Measurements from ENCODE around the gene LRRC8B.

LRRC8B gene

DNA sequence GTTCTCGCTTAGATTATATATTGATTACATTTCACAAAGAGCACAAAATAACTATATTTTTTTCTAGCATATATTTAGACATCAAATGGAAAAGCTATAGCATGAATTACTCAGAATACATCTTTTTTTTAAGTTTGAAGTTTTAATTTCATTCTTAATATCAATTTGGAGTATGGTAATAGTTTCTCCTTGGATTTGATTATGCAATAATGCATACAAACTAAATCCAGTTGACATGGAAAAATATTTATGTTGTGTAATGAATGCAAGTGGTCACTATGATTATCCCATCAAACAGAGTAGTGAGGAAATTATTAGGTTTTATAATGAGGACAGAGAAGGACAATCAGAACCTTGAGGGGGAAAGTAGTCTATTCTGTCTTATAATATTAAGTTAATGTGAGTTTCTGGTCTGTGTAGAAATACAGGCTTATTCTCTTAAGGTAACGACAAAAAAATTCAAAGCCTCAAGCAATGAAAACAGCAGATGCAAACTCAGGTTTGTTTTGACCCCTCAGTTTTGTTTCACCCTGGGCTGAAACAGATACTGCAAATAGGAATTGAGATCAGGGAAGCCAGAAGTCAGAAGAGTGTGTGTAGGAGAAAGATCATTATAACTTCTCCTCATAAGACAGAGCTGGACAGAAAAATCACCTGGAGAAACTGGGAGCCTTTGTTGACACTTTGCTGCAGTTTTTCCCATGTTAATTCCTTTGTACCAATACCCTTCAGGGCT, 23.7 kb downstream of the LRRC8B start:
- DNase-seq: no peak

DNA sequence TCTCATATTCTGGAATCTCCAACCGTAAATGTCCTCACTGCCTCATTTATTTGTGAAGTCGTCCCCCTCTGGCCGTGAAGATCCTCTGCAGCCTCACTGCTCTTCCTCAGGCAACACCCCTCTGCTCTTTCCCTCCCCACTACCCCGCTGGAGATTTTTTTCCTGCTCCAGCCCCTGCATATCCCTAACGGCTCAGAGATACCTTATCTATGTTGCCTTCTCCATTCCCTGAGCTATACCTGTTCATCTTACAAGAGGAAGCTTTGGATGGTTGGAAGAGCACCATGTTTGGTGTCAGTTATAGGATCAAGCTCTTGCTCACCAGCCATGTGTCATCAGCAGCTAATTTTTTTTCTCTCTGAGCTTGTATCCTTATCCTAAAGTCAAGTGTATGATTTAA, 26.4 kb downstream of the LRRC8B start:
- no peak for DNase-seq

DNA sequence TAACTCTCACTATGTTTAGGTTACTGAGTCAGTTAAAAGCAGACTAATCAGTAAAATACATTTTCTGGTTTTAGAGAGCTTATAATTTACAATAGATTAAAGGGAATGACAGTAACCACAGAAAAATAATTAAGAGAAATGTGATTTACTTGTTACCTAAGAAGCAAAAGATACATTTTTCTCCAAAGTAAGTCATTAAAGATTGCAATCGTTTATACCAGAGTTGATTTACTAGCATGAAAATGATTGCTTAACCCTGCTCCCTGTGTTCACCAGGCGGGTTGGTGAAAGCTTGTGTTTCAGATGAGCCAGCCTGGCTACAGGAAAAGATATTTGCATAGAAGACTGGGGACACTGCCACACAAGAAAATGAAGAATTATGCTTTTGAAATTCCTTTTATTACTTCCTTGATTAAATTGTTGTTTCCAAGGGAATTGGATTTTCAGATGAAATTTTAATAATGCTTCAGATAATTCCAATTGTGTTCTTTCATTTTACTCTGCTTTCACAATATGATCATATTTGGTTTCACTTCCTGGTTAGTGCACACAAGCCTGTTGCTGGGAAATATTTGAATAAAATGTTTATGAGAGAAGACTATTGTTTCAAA, 27.9 kb downstream of the LRRC8B start:
- no peak for DNase-seq

DNA sequence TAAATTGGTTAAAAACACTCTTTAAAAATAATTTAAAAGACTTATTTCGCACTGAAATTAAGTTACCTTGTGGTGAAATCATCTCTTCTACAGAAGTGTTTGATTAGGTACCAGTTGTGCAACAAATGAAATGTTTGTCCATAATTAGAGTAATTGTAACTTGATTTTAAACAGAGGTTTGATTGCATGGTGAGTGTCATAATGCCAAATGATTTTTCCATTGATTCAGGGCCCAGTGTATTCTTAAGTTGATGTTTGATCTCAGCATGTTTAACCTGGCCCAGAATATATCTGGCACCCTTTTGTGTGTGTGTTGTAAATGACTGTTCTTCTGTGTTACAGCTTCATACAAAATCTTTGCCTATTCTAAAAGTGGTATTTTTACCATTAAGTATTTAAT, 28.5 kb downstream of the LRRC8B start:
- DNase-seq: no peak

DNA sequence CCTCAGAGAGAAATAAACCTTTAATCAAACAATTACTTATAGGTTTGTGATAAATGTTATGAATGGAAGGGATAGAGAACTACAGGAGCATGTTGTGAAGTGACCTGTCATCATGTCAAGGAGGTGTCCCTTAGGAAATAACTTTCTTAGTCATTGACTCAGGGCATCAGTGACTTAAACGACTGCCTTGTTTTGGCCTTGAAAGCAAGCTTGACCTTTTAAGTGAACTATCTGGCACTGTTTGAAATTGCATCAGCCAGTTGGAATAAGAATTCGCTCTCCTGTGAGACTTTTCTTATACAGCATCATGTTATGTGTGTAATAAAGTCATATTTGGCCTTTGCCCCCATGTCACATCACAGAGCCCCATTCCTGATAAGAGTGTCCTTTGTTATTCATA, 30.9 kb downstream of the LRRC8B start:
- no peak for DNase-seq

DNA sequence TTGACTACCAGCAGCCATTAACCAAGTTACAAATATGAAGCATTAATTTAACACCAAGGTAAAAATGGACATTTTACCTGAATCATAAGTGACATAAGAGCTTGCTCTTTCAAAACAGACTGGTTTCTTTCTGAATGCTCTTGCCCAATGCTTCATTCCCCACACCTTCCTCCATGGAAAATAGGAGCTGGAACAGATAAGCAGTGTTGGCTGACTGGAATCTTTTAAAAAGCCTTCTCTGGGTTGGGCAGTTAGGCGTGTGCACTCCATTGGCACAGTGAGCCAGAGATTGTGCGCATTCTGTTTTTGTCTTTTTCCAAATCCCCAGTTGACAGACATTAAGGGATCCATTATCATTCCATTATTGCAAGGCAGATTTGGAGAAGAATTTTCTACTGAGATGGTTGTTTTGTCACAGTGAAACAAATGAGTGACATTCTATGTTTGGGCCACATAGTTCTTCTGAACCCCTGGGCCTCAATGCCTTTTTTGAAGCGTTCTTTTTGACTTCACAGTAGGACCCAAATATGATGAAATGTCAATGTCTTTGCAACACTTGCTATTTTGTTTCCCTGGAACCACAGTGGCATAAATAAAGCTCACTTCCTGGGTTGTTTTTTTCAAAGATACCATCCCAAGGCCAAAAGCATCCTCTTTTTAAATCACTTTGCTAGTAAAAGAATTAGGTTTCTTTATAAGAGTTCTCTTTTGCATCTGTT, 32.3 kb downstream of the LRRC8B start:
- DNase-seq: no peak

DNA sequence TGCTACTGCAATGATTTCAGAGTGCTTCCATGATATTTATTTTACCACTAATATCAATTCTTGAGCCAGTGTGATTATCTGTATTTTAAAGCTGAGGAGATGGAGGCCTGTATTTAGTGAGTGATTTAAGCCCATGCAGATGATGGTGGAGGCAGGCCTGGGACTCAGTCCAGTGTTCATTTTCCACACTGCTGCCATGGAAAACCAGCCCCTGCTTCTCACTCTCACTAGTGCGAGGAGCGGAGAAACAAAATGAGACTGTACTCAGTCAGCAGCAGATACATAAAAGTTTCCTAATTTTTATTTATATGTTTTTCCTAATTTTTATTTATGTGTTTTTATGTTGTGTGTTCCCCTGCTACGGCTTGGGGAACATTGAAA, 32.8 kb downstream of the LRRC8B start:
- DNase-seq: no peak

DNA sequence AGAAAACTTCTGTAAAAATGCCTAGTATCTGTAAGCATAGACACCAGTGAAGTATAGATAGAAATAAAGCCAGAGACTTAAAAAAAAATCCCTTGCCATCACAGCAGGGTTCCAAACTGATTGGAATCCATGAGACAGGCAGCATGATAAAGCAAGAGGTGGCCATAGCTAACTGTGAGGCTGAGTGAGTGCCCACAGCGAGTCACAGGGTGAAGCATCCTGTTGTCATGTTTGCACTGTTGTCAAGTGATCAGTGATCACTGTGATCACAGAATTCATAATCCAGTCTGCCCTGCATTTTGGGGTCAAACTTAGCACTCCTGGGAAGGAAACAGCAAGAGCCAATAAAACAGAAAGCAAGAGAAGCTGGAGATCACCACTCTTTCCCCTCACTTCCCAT, 33.3 kb downstream of the LRRC8B start:
- no peak for DNase-seq

DNA sequence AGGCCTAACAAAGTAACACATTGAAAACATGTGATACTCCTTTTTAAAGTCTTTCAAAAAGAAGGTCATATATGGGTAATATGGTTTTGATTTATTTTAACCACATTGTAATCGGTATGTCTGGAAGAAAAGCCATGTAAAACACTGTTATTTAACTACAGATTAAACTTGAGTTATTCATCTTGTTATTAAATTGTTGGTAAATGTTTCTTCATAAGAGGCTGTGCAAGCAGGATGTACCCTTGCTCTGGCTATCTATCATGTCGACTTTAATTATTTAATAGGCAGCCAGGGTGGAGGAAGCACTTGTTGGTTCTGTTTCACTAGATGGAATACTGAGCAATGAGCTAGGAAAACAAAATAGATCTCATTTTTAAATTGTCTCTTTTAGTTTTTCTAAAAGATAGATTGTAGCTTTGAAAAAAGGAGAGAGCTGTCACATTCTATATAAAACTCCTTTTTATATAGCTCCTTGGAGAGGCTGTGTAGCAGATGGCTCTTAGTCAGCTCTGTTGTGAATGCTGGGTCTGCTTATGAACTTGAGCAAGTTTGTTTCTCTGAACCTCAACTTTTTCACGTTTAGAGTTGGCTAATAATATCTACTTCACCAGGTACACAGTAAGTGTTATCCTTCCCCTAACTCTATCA, 39.5 kb downstream of the LRRC8B start:
- no peak for DNase-seq

DNA sequence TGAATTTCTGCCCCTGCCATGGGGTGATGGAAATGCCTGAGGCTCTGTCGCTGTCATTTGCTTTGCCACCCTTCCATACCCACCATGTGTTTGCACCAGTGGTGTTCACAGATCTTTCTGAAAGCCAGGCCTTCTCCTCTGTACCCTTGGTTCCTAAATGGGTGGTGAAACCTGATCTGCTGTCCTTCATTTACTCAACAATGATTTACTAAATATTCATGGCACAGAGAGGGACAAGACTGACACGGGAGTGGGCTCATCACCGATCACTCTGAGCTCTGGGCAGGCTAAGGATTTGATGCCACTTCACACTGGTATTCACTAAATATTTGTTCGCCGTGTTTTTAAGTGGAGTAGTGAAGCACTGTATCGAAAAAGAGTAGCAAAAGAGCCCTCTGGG, 40.9 kb downstream of the LRRC8B start:
- DNase-seq: no peak

DNA sequence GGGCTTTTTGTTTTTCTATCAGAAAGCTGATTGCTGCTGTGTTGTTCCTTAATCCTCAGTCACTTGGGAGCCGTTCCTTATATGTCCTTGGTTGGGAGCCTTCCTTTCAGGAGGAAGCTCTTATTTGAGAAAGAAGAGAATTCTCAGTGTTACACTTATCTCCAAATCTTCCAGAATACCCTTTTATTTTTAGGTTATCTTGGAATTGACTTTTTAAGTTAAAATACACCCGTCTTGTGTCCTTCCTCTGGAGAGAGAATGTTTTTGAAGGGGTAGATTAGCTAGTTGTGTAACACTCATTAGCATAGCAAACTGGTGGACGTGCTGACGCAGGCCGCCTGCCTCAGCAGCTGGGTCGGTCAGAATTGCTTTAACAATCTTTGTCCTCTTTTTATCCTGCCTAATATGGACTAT, 42.1 kb downstream of the LRRC8B start:
- DNase-seq: no peak

DNA sequence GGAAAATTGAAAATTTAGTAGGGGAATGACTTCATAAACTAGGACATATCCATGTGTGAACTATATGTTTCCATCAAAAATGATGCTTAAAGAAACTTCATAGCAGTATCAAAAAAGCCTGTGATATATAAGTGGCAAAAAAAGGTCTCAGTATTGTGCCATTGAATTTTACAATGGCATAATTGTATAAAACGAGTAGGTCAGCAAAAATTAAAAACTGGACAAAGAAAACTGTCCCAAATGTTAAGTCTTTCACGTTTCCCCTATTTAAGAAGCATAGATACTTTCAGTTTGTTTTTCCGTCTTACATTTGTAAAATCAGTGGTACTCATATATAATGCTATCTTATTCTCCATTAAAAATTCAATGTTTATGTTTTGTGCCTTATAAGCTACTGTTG, 43.2 kb downstream of the LRRC8B start:
- no peak for DNase-seq

DNA sequence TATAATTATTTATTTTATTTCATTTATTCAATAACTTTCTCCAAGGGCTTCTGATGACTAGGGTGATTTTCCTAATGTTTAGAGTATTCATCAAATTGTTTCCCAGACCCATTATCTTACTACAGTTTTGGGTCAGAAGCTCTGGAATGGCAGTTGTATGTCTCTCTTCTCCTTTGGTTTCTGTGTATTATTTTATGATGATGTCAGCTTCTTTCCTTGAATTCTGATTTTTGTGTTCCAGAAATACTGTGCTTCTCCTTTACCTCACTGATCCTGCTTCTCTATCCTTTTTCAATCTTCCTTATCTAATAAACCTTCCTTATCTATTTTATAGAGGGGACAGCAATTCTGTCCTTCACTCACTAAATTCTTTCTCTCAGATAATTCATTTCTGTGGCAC, 48.8 kb downstream of the LRRC8B start:
- DNase-seq: no peak

DNA sequence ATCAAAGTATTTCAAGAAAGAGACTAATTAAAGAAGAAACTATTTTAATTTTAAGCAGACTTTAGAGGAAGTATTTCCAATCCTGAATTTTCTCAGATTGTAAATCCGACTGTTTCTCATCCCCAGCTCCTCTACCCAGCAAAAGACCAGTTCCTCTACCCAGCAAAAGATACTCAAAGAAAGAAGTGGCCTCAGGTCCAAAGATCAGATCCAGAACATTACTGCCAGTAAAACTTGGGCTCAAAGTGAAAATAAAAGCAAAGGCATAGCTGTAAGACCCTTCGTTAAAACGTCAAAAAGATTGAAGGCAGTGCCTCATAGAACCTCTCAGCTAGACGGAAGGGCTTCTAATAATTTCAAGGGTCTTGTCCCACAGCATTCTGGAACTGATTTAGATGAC, 50.0 kb downstream of the LRRC8B start:
- DNase-seq: no peak

DNA sequence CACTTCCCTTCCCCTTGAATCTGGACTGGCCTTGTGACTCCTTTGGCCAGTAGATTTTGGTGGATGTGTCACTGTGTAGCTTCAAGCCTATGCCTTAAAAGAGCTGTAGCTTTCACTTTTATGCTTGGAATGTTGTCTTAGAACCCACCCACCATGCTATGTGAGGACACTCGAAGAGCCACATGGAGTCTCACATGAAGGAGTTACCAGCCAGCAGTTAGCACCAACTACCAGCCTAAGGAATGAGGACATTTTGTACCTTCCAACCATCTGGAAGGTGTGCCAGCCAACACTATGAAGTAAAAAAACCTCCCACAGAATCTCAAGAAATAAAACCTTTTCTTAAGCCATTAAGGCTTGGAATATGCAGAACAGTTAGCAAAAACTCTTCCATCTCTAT, 50.6 kb downstream of the LRRC8B start:
- no peak for DNase-seq

DNA sequence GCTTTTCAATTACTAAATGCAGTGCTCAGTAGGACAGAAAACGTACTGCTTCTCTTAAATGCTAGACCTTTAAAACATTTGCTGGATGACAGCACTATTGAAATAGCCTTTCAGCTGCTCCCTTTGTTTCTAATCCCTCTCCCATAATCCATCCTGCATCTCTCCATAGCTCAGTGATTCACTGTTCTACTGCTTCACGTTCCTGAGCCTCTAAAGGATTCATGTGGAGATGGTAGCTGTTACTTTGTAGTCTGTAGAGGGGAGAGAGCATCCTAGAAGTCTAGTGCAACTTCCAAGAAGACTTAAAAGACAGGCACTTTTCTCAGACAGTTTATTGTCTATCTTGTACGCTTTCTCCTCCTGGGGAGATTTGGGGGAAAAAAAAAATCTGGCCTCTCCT, 51.4 kb downstream of the LRRC8B start:
- DNase-seq: no peak

DNA sequence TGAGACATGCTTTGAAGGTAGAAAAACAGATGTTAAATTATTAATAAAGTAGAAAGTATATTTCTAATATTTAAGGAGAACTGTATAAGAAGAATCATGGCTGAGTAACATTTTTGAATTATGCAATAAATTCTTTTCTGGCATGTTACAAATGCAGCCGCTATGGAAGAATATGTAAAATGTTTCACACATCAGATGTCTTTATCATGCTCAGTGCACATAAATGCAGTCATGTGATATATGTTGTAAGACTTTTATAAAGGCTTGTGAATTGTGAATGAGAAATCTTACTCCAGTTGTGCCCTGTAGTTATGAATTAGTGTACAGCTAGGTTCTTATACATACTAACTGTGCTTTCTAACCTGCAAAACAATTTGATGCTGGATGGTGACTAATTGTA, 53.5 kb downstream of the LRRC8B start:
- no peak for DNase-seq

DNA sequence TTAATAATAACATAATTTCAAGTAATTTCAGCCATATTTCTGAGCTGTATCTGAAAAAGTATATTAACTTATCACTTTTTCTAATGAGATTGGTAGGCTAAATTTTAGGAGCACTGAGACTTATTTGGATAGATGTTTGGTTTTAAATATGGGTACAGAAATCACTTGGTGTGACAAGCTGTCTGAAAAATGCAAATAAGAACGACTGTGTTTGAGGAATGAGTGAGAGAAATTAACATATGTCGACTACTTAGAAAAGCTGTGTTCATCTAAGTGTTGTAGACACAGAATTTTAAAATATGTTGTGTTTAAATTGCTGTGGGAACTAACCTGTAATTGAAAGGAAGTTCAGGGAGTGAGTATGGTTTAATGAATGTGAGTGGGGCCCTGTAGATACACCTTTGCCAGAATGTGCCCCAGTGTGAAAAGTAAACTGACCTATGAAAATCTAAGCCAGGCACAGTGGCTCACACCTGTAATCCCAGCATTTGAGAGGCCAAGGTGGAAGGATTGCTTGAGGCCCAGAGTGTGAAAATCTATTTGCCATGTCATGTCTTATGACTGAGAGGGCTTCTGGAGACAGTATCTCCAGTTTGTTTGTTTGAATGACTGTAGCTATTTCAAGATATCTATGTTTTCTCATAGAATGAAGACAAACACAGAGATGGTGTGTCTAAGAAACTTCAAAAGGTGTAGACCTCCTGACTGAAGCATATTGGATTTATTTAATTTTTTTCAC, 54.5 kb downstream of the LRRC8B start:
- no peak for DNase-seq

DNA sequence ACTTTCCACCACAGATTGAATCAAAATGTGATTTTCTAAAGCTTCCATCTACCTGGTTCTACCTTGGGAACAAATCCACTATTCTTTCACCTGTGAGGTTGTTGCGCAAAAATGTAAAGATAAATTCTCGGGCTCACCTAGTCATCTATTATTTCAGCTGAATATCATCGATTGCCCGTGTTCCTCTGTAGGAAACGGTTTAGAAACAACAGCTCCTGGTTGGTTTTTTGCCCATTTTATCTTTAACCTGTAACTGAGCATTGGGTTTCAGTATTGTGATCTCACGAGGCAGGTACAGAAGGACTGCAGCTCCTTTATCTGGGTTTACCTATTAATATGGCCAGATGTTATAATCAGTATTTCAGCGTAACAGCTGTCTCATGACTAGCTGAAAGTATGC, 55.4 kb downstream of the LRRC8B start:
- no peak for DNase-seq

DNA sequence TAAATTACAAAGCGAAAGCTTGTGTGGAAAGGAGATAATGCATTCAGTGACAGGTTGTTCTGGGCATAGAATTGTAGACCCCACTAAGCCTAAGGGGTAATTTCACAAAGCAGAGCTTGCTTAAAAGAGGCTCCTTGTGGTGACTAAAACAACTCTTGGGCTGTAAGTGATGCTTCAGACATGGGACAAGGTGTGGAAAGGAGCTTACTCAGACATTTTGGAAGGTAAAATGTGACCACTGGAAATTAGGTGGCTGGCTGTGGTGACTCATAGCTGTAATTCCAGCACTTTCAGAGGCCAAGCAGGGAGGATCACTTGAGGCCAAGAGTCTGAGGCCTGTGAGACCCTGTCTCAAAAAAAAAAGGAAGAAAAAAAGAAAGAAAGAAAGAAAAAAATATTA, 57.2 kb downstream of the LRRC8B start:
- no peak for DNase-seq

DNA sequence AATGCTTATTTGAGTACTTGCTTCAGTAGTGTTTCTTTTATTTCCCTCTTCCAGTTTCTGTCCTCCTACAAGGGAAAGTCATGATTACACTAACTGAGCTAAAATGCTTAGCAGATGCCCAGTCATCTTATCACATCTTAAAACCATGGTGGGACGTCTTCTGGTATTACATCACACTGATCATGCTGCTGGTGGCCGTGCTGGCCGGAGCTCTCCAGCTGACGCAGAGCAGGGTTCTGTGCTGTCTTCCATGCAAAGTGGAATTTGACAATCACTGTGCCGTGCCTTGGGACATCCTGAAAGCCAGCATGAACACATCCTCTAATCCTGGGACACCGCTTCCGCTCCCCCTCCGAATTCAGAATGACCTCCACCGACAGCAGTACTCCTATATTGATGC, 57.9 kb downstream of the LRRC8B start:
- DNase-seq: no peak

DNA sequence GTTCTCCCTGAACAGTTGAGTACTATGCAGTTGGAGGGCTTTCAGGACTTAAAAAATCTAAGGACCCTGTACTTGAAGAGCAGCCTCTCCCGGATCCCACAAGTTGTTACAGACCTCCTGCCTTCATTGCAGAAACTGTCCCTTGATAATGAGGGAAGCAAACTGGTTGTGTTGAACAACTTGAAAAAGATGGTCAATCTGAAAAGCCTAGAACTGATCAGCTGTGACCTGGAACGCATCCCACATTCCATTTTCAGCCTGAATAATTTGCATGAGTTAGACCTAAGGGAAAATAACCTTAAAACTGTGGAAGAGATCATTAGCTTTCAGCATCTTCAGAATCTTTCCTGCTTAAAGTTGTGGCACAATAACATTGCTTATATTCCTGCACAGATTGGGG, 59.6 kb downstream of the LRRC8B start:
- no peak for DNase-seq

DNA sequence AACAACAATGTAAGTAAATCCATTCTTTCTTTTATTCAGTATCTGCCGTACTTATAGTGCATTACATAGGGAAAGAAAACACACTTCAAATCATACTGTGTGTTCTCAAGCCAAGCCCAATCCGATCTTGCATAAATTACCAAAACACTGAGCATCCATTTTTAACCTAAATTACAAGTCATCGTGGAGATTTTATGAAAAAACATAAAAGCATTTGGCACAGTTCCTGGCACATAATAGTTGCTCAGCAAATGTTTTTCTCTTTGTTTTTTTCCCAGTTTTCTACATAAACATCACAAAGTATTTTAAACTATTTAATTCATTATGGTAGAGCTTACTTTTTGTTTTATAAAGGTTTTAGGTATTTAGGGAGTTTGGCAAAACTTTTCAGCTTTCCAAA, 60.2 kb downstream of the LRRC8B start:
- DNase-seq: no peak
